HG03378 (cell line): ENCODE measurements around the gene LRRC26.
"Not testable (repeated sequence)": the region's sequence is repeated elsewhere in the genome, so short reads cannot be mapped to it uniquely, and the experiment has no call there.

Source experiments
- ATAC-seq: cut with Tn5 transposase; IDR thresholded peaks from one replicate; pipeline ENCODE4 v1.9.1; 2021; ENCODE audit warnings: mild to moderate bottlenecking, moderate library complexity; ENCODE audit not compliant: unreplicated experiment

Gene LRRC26

GRCh38 chr9:137139468-137140150 lies 30.2 kb downstream of the LRRC26 start:
- ATAC-seq, result no peak

DNA sequence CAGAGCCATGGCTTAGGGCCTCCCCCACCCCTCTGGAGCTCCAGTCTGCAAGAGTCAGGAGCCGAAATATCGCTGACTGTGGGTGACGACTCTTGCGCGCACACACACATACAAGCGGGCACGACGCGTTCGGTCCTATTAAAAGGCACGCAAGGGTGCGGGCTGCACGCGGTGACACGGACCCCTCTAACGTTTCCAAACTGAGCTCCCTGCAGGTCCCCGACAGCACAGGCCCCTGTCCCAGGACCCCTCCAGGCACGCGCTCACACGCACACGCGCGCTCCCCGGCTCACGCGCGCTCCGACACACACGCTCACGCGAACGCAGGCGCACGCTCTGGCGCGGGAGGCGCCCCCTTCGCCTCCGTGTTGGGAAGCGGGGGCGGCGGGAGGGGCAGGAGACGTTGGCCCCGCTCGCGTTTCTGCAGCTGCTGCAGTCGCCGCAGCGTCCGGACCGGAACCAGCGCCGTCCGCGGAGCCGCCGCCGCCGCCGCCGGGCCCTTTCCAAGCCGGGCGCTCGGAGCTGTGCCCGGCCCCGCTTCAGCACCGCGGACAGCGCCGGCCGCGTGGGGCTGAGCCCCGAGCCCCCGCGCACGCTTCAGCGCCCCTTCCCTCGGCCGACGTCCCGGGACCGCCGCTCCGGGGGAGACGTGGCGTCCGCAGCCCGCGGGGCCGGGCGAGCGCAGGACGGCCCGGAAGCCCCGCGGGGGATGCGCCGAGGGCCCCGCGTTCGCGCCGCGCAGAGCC lies 31.0 kb downstream of the LRRC26 start, which contains the start of gene GRIN1:
GRIN1 (plus strand) TSS at position 433 of the 746 bp plus-strand sequence. CDS start 333 bp downstream, outside the sequence.
- no peak for ATAC-seq

GRCh38 chr9:137138058-137138721 lies 31.7 kb downstream of the LRRC26 start:
- ATAC-seq, result no peak

- ATAC-seq, result no peak
These were observed 32.8 kb downstream of the LRRC26 start for GRCh38 chr9:137136881-137137607.

GRCh38 chr9:137136261-137136880 lies 33.5 kb downstream of the LRRC26 start:
- ATAC-seq, result no peak

- not testable (repeated sequence) for ATAC-seq
These were observed 34.7 kb downstream of the LRRC26 start for GRCh38 chr9:137135154-137135553.

- no peak for ATAC-seq
These were observed 35.7 kb downstream of the LRRC26 start for GRCh38 chr9:137134191-137134590.

DNA sequence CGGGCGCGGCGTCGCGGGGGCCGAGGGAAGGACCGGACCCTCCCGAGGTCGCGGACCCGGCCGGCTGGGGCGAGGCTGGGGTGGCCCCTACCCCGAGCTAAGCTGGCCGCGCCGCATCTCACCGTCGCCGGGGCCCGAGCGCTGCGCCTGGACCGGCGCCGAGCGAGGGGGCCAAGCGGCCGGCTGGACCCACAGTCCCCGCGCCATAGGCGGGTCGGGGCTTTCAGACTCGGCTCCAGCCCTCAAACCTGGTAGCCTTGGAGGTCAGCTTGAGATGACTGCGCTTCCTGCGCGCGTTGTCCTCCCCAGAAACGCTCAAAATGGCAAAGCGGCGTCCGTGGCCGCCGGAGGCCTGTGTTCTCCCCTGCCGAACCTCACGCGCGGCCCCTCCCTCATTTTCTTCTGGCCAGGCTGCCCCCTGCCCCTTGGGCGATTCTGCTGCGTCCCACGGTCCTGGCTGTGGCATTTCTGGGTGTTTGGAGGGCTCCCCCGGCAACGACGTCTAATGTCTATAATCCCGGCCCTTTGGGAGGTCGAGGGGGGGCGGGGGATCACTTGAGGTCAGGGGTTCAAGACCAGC lies 39.6 kb downstream of the LRRC26 start:
- ATAC-seq, result peak; percentile 5

DNA sequence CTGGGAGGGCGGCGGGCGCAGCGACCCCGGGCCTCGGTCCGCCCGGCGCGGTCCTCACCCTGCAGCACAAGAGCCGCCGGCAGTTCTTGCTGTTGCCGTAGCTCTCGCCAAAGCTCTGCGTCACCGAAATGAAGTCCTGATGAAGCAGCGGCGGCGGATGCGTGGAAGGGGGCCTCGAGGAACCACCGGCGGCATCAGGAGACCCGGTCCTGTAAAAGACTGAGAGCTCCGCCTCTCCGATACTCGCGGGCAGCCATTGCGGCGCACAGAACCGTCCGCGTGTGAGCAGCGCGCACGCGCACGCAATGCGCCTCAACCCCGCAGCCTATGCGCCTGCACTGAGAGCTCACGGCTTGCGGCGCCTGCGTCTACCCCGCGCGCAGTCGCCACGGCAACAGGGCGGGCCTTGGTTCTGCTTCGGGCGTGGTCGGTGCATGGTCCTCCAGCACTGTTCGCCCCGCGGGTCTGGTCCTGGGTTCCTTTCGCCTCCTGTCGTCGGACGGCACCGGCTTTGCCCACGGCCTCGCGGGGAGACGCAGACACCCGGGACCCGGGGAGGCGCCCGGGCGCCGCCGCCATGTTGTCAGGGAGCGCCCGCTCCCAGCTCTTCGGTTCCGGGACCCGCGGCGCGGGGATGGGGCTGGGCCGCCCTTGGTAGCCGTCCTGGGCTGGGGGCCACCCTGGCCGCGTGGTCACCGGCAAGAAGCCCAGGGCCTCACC lies 40.2 kb downstream of the LRRC26 start:
- peak; percentile 59 for ATAC-seq

DNA sequence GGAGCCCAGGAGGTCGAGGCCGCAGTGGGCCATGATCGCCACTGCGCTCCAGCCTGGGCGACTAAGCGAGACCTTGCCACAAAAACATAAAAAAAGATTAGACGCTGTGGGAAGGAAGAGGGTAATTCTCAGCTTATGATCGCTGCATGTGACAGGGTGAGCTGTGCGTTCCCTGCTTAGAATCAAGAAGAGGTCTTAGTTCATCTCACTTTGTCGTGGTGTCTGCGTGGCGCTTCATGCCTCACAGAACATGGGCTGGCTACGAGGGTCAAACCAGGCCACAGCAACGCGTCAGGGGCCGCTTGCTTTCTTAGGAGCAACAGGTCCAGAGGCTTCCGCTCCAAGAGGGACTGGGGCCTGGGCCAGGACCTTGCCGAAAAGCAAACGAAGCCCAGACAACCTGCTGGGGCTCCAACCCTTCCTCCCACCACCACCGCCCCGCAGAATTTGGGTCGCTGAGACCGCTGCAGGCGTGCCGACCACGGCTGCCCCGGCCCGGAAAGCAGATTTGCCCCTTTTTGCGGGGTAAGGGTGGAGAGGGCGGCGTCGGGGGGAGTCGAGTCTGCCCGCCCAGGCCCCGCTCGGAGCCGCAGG lies 40.9 kb downstream of the LRRC26 start:
- ATAC-seq, result peak; percentile 25

DNA sequence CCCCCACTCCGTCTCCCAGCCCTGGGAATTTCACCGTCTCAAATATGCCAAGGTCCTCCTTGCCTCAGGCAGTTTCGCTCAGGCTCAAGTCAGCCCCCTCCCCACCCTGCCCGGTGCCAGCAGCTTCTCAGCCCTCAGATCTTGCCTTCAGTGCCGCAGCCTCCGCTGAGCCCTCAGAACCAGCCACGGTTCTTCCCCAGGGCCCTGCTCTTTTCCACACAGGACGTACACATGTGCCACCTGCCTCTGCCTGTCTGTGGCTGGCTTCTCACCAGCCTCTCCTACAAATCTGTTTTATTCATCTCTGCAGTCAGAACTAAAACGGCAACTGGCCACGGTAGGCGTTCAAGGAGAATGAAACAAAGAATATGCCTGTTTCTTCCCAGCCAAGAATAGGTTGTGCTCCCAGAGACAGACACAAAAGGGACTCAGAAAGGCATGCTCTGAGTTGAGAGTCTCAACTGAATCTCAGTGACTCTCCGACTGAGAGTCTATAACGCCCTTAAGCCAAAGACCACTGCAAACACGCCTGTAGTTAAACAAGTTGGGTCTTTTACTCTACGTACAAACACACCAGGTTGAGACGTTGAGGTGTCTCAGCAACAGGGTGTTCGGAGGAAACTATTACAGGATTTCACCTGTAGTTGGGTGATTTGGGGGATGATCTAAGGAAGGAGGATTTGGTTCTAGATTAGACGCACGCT lies 41.5 kb downstream of the LRRC26 start:
- no peak for ATAC-seq

DNA sequence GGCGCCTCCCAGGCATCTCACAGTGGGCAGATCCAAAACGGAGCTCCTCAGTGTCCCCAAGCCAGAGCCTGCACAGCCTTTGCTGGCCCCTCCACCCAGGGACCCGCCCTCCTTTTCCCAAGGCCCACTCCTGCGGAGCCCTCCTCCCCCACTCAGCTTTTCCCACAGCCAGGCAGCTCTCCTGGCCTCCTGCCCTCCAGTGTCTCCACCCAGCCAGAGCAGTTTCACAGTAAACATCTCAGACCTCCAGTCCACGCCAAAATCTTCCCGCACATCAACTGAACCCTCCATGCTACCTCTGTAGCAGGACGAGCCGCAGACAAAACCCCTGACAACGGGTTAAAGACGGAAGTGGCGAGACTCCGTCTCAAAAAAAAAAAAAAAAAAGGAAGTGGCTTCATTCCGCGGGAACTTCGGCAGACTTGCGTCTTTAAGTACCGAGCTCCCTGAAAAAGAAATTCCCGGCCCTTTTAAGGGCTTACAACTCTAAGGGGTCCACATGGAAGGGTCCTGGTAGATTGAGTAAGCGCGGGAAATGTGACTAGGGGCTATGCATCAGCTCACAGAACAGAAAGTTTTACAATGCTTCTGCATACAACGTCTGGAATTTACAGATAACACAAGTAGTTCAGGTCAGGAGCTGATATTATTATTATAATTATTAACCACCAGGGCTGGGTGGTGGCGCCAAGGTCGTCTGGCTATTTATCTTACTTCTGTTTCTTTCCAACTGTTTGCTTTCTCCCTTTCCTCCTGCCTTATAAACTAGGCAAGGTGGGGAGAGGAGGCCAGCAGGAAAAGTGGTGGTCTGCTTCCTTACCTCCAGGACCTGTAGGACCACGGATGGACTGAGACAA lies 42.3 kb downstream of the LRRC26 start:
- ATAC-seq, result no peak

GRCh38 chr9:137126786-137127185 lies 43.1 kb downstream of the LRRC26 start:
- ATAC-seq, result no peak

- ATAC-seq, result not testable (repeated sequence)
These were observed 45.8 kb downstream of the LRRC26 start for GRCh38 chr9:137123952-137124462.

DNA sequence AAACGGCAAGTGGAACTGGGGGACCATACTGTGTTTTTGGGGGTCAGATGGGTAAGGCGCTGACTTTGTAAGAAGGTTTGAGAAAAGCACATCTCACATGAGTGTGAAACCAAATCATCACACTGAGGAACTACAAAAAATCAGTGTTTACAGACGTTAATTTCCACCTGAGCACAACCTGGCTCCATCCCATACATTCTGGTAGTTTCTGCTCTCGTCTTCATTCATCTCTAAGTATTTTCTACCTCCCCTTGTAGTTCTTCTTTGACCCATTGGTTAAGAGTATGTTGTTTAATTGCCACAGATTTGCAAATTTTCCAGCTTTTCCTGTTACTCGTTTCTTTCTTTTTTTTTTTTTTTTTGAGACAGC lies 46.4 kb downstream of the LRRC26 start:
- ATAC-seq, result no peak

- ATAC-seq, result not testable (repeated sequence)
These were observed 46.9 kb downstream of the LRRC26 start for GRCh38 chr9:137122796-137123467.
